Loucy (cell line): Measurements from ENCODE around the gene GRM7.

ENCODE experiments used
- H2AFZ ChIP-seq: fragments of 200-600 bp; sonication (generic); 2 replicates; pipeline ENCODE4 v1.6.0; 2016; ENCODE audit warnings: antibody characterized with exemption, mild to moderate bottlenecking, low read length, moderate library complexity
- H3F3A ChIP-seq: fragments of 200-600 bp; 2 replicates; pipeline ENCODE4 v1.6.0; 2016; ENCODE audit warnings: antibody characterized with exemption, low read depth, mild to moderate bottlenecking
- H3K27me3 ChIP-seq: fragments of 200-600 bp; sonication (generic); 2 replicates; pipeline ENCODE4 v1.6.1; 2014; ENCODE audit warnings: low read length, mild to moderate bottlenecking; ENCODE audit not compliant: insufficient read depth, poor library complexity, severe bottlenecking
- H3K36me3 ChIP-seq: fragments of 200-600 bp; sonication (generic); 2 replicates; pipeline ENCODE4 v1.6.1; 2016; ENCODE audit warnings: low read length; ENCODE audit not compliant: insufficient read depth
- H3K4me1 ChIP-seq: fragments of 200-600 bp; sonication (generic); 2 replicates; pipeline ENCODE4 v1.5.1; 2014; ENCODE audit warnings: low read length, mild to moderate bottlenecking; ENCODE audit not compliant: insufficient read depth, poor library complexity, severe bottlenecking
- H3K4me2 ChIP-seq: fragments of 200-600 bp; sonication (generic); 2 replicates; pipeline ENCODE4 v1.6.0; 2014; ENCODE audit warnings: antibody characterized with exemption, low read length, low read depth, mild to moderate bottlenecking; ENCODE audit not compliant: poor library complexity, severe bottlenecking
- H3K4me3 ChIP-seq: fragments of 200-600 bp; sonication (generic); 2 replicates; pipeline ENCODE4 v1.5.1; 2014; ENCODE audit warnings: low read length, mild to moderate bottlenecking, mixed read lengths; ENCODE audit not compliant: poor library complexity, severe bottlenecking
- H3K79me2 ChIP-seq: fragments of 200-600 bp; sonication (generic); 2 replicates; pipeline ENCODE4 v1.6.1; 2014; ENCODE audit warnings: low read length; ENCODE audit not compliant: insufficient read depth
- H3K9ac ChIP-seq: fragments of 200-600 bp; sonication (generic); 2 replicates; pipeline ENCODE4 v1.6.0; 2014; ENCODE audit warnings: mild to moderate bottlenecking, low read depth, low read length, moderate library complexity; ENCODE audit not compliant: poor library complexity, severe bottlenecking
- H3K9me2 ChIP-seq: fragments of 200-600 bp; sonication (generic); replicated peaks from 2 replicates; pipeline ENCODE4 v1.6.1; 2016; ENCODE audit warnings: low read depth, low read length, mixed read lengths
- H3K9me3 ChIP-seq: fragments of 200-600 bp; sonication (generic); 2 replicates; pipeline ENCODE4 v1.6.1; 2014; ENCODE audit warnings: mild to moderate bottlenecking, antibody characterized with exemption, low read length, low read depth; ENCODE audit not compliant: insufficient read depth
- H4K20me1 ChIP-seq: fragments of 200-600 bp; sonication (generic); 2 replicates; pipeline ENCODE4 v1.6.0; 2014; ENCODE audit warnings: antibody characterized with exemption, low read length, mild to moderate bottlenecking; ENCODE audit not compliant: insufficient read depth, poor library complexity, severe bottlenecking
- CTCF ChIP-seq: fragments of 200-600 bp; sonication (generic); conservative IDR thresholded peaks from 2 replicates; pipeline ENCODE4 v1.5.1; 2014; ENCODE audit warnings: mild to moderate bottlenecking, antibody characterized with exemption, low read length
- EZH2phosphoT487 ChIP-seq: fragments of 200-600 bp; IDR thresholded peaks from 2 replicates; pipeline ENCODE4 v1.6.1; 2018; ENCODE audit warnings: antibody characterized with exemption, mild to moderate bottlenecking, moderate library complexity, borderline replicate concordance

GRM7 gene

GRCh38 chr3:7640787-7641186, 779.9 kb downstream of the GRM7 start:
- no peak overlapping the region for H3K4me3 ChIP-seq
- H3K36me3 ChIP-seq: no peaks in the 10 kb centered on the region
- no peak for TF ChIP-seq EZH2phosphoT487
- no peak for TF ChIP-seq CTCF
- no peaks in the 10 kb centered on the region for H4K20me1 ChIP-seq
- no peaks in the 10 kb centered on the region for H3F3A ChIP-seq
- H3K27me3 ChIP-seq: no peaks in the 10 kb centered on the region
- no peak overlapping the region for H3K9ac ChIP-seq
- H2AFZ ChIP-seq: no peak overlapping the region
- no peaks in the 10 kb centered on the region for H3K9me2 ChIP-seq
- no peaks in the 10 kb centered on the region for H3K79me2 ChIP-seq
- H3K9me3 ChIP-seq: no peaks in the 10 kb centered on the region
- no peaks in the 10 kb centered on the region for H3K4me1 ChIP-seq
- no peak overlapping the region for H3K4me2 ChIP-seq

- H3K9ac ChIP-seq: no peak overlapping the region
- H3K9me3 ChIP-seq: no peaks in the 10 kb centered on the region
- no peaks in the 10 kb centered on the region for H3K9me2 ChIP-seq
- H2AFZ ChIP-seq: no peak overlapping the region
- no peaks in the 10 kb centered on the region for H3K4me1 ChIP-seq
- TF ChIP-seq CTCF (no peak), EZH2phosphoT487 (no peak)
- H3K36me3 ChIP-seq: no peaks in the 10 kb centered on the region
- H3F3A ChIP-seq: no peaks in the 10 kb centered on the region
- no peaks in the 10 kb centered on the region for H3K27me3 ChIP-seq
- no peaks in the 10 kb centered on the region for H3K79me2 ChIP-seq
- no peak overlapping the region for H3K4me3 ChIP-seq
- H3K4me2 ChIP-seq: no peak overlapping the region
- no peaks in the 10 kb centered on the region for H4K20me1 ChIP-seq
These were observed 785.9 kb downstream of the GRM7 start for GRCh38 chr3:7646851-7647250.

GRCh38 chr3:7650466-7650865, 789.6 kb downstream of the GRM7 start:
- 0 out of 2 replicates have a peak, but pooled peaks cover 3% of the 10 kb centered on the region for H3K9me3 ChIP-seq
- H2AFZ ChIP-seq: no peak overlapping the region
- no peak overlapping the region for H3K4me2 ChIP-seq
- H3K79me2 ChIP-seq: no peaks in the 10 kb centered on the region
- no peaks in the 10 kb centered on the region for H4K20me1 ChIP-seq
- H3K36me3 ChIP-seq: no peaks in the 10 kb centered on the region
- H3K9me2 ChIP-seq: no peaks in the 10 kb centered on the region
- H3K4me1 ChIP-seq: no peaks in the 10 kb centered on the region
- no peak overlapping the region for H3K9ac ChIP-seq
- TF ChIP-seq EZH2phosphoT487: no peak
- TF ChIP-seq CTCF: no peak
- no peak overlapping the region for H3K4me3 ChIP-seq
- no peaks in the 10 kb centered on the region for H3F3A ChIP-seq
- no peaks in the 10 kb centered on the region for H3K27me3 ChIP-seq
